ENCODE results near the gene CRISPLD2.

DNA sequence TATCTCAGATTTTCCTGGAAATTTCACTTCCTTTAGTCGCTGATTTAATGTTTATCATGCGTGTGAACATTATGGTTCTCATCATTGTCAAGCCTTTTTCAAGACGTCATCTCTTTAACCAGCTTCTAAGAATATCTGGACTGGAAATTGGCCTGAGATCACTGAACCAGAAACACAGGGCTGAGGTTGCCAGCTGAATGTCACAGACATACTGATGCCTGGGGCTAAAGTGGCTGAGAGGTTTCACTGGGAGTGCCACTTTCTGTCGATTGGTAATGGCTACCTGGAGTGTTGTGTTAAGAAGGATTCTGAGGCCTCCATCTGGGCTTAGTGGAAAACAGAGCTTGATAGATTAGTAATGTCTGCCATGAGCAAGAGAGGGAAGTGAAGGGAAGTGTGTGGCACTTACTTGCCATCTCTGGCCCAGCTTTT is 54.2 kb downstream of the CRISPLD2 start:
- TF ChIP-seq, protein P1, sequence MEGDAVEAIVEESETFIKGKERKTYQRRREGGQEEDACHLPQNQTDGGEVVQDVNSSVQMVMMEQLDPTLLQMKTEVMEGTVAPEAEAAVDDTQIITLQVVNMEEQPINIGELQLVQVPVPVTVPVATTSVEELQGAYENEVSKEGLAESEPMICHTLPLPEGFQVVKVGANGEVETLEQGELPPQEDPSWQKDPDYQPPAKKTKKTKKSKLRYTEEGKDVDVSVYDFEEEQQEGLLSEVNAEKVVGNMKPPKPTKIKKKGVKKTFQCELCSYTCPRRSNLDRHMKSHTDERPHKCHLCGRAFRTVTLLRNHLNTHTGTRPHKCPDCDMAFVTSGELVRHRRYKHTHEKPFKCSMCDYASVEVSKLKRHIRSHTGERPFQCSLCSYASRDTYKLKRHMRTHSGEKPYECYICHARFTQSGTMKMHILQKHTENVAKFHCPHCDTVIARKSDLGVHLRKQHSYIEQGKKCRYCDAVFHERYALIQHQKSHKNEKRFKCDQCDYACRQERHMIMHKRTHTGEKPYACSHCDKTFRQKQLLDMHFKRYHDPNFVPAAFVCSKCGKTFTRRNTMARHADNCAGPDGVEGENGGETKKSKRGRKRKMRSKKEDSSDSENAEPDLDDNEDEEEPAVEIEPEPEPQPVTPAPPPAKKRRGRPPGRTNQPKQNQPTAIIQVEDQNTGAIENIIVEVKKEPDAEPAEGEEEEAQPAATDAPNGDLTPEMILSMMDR (IDR thresholded peaks at IDR 0.05 in 2 of 3, conservative IDR thresholded peaks at IDR 0.05 in 1 of 3; ENCODE audit: control insufficient read depth in 2 of 3, extremely low read depth in 1 of 3, insufficient read depth in 1 of 3, low read depth in 3 of 3, low read length in 3 of 3): no peak
- TF ChIP-seq IKZF1 (conservative IDR thresholded peaks at IDR 0.05) (no peak), POLR2A (IDR thresholded peaks at IDR 0.05; ENCODE audit: low read depth, low read length) (no peak), FOXM1 (IDR thresholded peaks at IDR 0.05; ENCODE audit: low read depth, low read length) (no peak), BHLHE40 (IDR thresholded peaks at IDR 0.05; ENCODE audit: borderline replicate concordance in 1 of 2, low read depth in 2 of 2, low read length in 1 of 2) (no peak), KLF5 (IDR thresholded peaks at IDR 0.05; ENCODE audit: partially characterized antibody) (no peak), CHD4 (IDR thresholded peaks at IDR 0.05) (no peak), MEF2A (IDR thresholded peaks at IDR 0.05; ENCODE audit: insufficient read depth, low read depth, low read length) (no peak), NRF1 (conservative IDR thresholded peaks at IDR 0.05; ENCODE audit: low read depth, low read length) (no peak), RBBP5 (conservative IDR thresholded peaks at IDR 0.05) (no peak), HDAC2 (IDR thresholded peaks at IDR 0.05) (no peak), EGR1 (IDR thresholded peaks at IDR 0.05; ENCODE audit: borderline replicate concordance in 1 of 2, low read depth in 2 of 2, low read length in 2 of 2) (no peak)
- TF ChIP-seq, protein P2, sequence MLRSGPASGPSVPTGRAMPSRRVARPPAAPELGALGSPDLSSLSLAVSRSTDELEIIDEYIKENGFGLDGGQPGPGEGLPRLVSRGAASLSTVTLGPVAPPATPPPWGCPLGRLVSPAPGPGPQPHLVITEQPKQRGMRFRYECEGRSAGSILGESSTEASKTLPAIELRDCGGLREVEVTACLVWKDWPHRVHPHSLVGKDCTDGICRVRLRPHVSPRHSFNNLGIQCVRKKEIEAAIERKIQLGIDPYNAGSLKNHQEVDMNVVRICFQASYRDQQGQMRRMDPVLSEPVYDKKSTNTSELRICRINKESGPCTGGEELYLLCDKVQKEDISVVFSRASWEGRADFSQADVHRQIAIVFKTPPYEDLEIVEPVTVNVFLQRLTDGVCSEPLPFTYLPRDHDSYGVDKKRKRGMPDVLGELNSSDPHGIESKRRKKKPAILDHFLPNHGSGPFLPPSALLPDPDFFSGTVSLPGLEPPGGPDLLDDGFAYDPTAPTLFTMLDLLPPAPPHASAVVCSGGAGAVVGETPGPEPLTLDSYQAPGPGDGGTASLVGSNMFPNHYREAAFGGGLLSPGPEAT (IDR thresholded peaks at IDR 0.05; ENCODE audit: low read depth): no peak

Data from GM12878 (cell line).